ENCODE results near the gene TMEM200A.
"Not testable (repeated sequence)": the region's sequence is repeated elsewhere in the genome, so short reads cannot be mapped to it uniquely, and the experiment has no call there.

The TMEM200A gene

GRCh38 chr6:130365166-130366106, at the start of gene TMEM200A:
Gene TMEM200A (plus strand): TSS chr6:130366017. CDS start chr6:130440423, 74,406 bp downstream.
- no peak for TF ChIP-seq ZNF274 (IDR thresholded peaks at IDR 0.05; ENCODE audit: low read depth, low read length)
- H3K4me3 ChIP-seq (ENCODE audit: low read length): peak within 1 kb of the TSS; percentile 65

GRCh38 chr6:130320908-130321307, 44.9 kb upstream of the TMEM200A start:
- TF ChIP-seq ZNF274 (IDR thresholded peaks at IDR 0.05; ENCODE audit: low read depth, low read length): no peak
- H3K4me3 ChIP-seq (ENCODE audit: low read length): no peak overlapping the region

GRCh38 chr6:130322673-130323268, 43.0 kb upstream of the TMEM200A start:
- no peak overlapping the region for H3K4me3 ChIP-seq (ENCODE audit: low read length)
- TF ChIP-seq ZNF274 (IDR thresholded peaks at IDR 0.05; ENCODE audit: low read depth, low read length): no peak

GRCh38 chr6:130324657-130325056, 41.2 kb upstream of the TMEM200A start:
- no peak overlapping the region for H3K4me3 ChIP-seq (ENCODE audit: low read length)
- TF ChIP-seq ZNF274 (IDR thresholded peaks at IDR 0.05; ENCODE audit: low read depth, low read length): no peak

DNA sequence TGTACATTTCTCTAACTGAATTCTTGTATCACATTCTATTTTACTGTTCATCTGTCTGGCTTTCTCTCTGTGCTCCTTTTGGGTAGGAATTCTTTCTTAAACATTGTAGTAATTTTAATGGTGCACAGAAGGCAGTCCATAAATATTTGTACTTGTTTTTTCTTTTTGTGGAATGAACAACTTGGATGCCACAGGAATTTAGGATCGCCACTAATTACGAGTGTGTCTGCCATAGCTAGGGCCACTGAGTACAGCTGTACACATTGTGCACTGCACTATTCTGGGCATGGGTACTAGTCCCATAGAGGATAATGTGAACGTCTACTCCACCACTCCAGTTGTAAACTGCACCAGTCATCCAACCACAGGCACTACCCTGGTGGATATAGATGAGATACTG, 39.3 kb upstream of the TMEM200A start:
- no peak overlapping the region for H3K4me3 ChIP-seq (ENCODE audit: low read length)
- no peak for TF ChIP-seq ZNF274 (IDR thresholded peaks at IDR 0.05; ENCODE audit: low read depth, low read length)

DNA sequence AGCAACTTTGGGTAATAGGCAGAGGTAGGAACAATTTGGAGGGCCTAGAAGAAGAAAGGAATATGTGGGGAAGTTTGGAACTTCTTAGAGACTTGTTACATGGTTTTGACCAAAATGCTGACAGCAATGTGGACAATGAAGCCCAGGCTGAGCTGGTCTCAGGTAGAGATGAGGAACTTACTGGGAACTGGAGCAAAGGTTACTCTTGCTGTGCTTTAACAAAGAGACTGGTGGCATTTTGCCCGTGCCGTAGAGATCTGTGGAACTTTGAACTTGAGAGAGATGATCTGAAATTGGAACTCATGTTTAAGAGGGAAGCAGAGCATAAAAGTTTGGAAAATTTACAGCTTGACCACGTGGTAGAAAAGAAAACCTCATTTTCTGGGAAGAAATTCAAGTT, 28.3 kb upstream of the TMEM200A start:
- TF ChIP-seq ZNF274 (IDR thresholded peaks at IDR 0.05; ENCODE audit: low read depth, low read length): no peak
- no peak overlapping the region for H3K4me3 ChIP-seq (ENCODE audit: low read length)

- H3K4me3 ChIP-seq (ENCODE audit: low read length): not testable (repeated sequence)
Measured at GRCh38 chr6:130346324-130346723, 19.5 kb upstream of the TMEM200A start.

GRCh38 chr6:130354322-130354721, 11.5 kb upstream of the TMEM200A start:
- H3K4me3 ChIP-seq (ENCODE audit: low read length): no peak overlapping the region
- no peak for TF ChIP-seq ZNF274 (IDR thresholded peaks at IDR 0.05; ENCODE audit: low read depth, low read length)

DNA sequence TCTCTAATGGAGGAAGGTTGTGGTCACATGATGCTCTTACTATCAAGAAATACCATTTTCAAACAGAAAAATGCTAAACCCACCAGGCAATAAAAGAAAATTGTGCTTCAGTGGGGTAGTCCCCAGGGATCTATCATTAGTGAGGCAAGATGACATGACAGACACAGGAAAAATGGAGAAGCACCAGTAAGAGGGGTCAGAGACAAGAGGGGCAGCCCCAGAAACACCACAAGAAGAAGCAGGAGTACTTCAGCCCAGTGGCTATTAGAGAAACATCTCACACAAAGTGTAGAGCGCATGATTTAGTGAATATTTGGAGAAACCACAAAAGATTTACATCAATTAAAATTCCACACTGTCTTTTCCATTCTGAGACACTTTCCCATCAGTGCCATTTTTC, 10.2 kb upstream of the TMEM200A start:
- TF ChIP-seq ZNF274 (IDR thresholded peaks at IDR 0.05; ENCODE audit: low read depth, low read length): no peak
- no peak overlapping the region for H3K4me3 ChIP-seq (ENCODE audit: low read length)

DNA sequence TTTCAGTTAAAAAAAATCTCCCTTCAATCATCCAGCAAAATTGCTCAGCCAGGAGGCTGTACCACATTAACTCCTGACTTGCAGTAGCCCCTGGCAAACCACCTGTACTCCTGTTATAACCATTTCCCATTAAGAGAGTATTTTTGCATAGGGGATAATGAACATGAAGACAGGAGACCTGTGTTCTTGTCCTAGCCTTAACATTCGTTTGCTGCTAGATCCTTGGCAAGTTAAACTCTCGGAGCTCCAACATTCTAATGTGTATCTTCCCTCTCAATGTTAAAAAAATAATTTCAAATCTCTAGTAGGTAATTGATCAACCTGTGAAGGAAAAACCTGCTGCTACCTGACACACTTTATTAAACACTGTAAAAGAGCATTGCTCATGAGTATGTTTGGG, 8.4 kb upstream of the TMEM200A start:
- H3K4me3 ChIP-seq (ENCODE audit: low read length): no peak overlapping the region
- no peak for TF ChIP-seq ZNF274 (IDR thresholded peaks at IDR 0.05; ENCODE audit: low read depth, low read length)

DNA sequence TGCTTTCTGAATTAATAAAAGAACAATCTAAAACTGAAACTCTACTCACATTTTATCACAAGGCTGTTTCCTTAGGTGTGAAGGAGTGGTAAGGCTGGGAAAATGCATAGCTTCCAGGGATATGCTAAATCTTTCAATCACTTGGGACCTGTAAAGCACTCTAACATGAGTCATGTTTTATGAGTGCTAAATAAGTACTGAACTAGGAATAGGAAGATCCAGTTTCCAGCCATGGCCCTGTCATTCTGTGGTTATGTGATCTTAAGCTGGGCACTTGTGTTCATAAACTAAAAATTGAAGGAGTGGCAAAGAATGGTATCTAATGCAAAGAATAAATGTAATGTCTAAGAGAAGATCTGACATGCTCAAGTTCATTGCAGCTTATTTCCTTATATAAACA, 6.1 kb upstream of the TMEM200A start:
- no peak for TF ChIP-seq ZNF274 (IDR thresholded peaks at IDR 0.05; ENCODE audit: low read depth, low read length)
- H3K4me3 ChIP-seq (ENCODE audit: low read length): no peak overlapping the region

DNA sequence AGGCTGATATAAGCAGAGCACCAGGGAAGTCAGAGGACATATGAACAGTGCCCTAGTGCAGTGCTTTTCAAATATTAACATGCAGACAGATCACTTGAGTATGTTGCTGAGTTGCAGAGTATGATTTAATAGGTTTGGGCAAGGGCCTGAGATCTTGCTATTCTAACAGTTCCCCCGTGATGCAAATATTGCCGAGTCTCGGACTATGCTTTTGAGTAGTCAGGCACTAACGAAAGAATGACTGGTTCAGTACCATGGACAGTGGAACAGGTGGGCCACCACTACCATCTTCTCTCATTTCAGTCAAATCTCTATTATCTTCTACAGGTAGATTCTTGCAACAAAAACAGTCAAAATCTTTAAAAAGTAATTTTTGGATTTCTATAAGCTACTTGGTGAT, 3.7 kb upstream of the TMEM200A start:
- TF ChIP-seq ZNF274 (IDR thresholded peaks at IDR 0.05; ENCODE audit: low read depth, low read length): no peak

DNA sequence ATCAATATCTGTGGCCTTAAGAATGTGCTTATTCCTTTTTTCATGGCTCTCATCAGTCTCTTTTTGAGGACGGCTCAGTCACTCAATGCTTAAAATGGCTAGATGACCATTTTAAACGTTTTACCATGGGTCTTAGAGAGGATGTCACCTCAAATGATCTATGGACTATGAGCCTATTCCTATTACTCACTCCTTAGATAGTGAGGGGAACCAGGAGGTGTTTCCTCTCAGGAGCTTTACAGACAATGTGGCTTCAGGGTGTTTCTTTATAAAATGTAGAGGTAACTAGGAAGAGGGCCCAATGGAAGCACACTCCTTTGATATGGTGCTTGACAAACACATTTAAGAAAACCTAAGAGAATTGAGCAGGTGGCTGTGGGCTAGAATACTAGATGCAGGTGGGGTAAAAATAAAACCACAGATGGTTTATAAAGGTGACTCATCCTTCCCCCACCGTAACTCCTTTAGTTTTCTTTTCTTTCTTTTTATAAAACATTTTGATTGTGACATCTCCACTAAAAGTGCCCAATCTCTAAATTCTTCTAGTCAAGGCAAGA, 1.5 kb upstream of the TMEM200A start:
- no peak for TF ChIP-seq ZNF274 (IDR thresholded peaks at IDR 0.05; ENCODE audit: low read depth, low read length)
- no peak overlapping the region for H3K4me3 ChIP-seq (ENCODE audit: low read length)

More for the DNA sequence above, 3.7 kb upstream of the TMEM200A start:
- H3K4me3 ChIP-seq (ENCODE audit: low read length): no peak overlapping the region

DNA sequence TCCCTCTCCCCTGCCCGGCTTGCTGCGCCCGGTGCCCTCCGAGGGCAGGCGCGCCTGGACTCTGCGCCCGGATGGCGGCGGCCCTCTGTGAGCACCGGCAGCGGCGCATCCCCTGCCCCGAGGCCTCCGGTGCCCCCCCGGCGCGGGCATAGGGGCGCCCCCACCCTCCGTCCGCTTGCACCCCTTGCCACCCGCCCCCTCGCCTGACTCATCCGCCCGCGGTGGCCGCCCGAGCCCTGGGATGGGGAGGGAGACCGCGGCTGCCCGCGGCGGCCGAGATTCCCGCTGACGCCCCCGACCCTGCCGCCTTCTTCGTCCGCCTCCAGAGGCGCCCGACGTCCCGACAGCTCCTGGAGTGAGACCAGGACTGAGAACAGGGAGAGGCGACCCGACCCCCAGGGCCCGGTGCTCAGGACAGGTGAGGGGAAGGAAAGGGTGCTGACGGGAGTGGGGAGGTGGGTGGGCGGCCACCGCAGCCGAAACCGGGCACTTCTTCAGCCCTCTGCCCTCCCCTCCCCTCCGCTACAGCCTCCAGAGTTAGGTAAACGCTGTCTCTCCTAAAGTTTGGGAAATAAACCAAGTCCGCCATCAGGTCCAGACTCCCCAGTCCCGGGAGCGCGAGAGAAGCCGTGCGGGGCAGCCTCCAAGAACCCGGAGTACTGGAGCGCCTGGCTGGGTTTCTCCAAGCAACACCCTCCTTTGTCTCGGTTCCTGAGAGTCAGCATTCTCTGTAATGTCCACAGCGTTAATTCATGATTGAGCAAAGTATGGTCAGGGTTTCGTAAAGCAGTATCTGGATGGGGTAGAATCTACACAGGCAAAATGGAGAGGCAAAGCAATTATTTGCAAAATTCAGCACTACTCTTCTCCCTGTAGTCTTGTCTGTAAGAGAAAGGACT, 539 bp downstream of the TMEM200A start:
- H3K4me3 ChIP-seq (ENCODE audit: low read length): peak overlapping the region; percentile 65
- no peak for TF ChIP-seq ZNF274 (IDR thresholded peaks at IDR 0.05; ENCODE audit: low read depth, low read length)
